Heart left ventricle (tissue), 16 donors: ENCODE measurements around the gene VEGFA. TPM values are rescaled to one million over a fixed set of nuclear protein-coding genes. Genes with fewer than 3 reads are reported as not detected.

Experiments
- ATAC-seq, 4 donors: fragments of 200-7000 bp; cut with Tn5 transposase; one replicate each; pipeline ENCODE4 v1.9.1; 2020 to 2022; ENCODE audit warnings: moderate library complexity in 4 of 4, mild to moderate bottlenecking in 3 of 4, moderate number of reproducible peaks in 1 of 4
- DNase-seq, 5 donors: peaks; one replicate each; pipeline ENCODE4 v3.0.0-alpha.2; 2020
- H3K27ac ChIP-seq, 12 donors: fragments of 200-600 bp; sonication (generic) in 4 of 12; one replicate each; pipeline versions ENCODE4 v1.5.0 to v1.8.0; 2016 to 2022; ENCODE audit warnings: mild to moderate bottlenecking in 2 of 12
- H3K27me3 ChIP-seq, 9 donors: fragments of 200-600 bp; sonication (generic) in 2 of 9; one replicate each; pipeline versions ENCODE4 v1.5.1 to v1.8.0; 2016 to 2022; ENCODE audit warnings: mild to moderate bottlenecking in 3 of 9
- H3K36me3 ChIP-seq, 9 donors: fragments of 200-600 bp; sonication (generic) in 2 of 9; one replicate each; pipeline versions ENCODE4 v1.5.0 to v1.8.0; 2018 to 2022; ENCODE audit warnings: mild to moderate bottlenecking in 2 of 9
- H3K4me1 ChIP-seq, 12 donors: fragments of 200-600 bp; sonication (generic) in 4 of 12; one replicate each; pipeline versions ENCODE4 v1.5.0 to v1.8.0; 2016 to 2022; ENCODE audit warnings: mild to moderate bottlenecking in 3 of 12
- H3K4me3 ChIP-seq, 12 donors: fragments of 200-600 bp; sonication (generic) in 4 of 12; one replicate each; pipeline versions ENCODE4 v1.5.0 to v1.8.0; 2017 to 2022; ENCODE audit warnings: mild to moderate bottlenecking in 9 of 12, moderate library complexity in 4 of 12
- H3K9me3 ChIP-seq, 12 donors: fragments of 200-600 bp; sonication (generic) in 4 of 12; one replicate each; pipeline versions ENCODE4 v1.5.0 to v1.8.0; 2016 to 2022; ENCODE audit warnings: mild to moderate bottlenecking in 1 of 12
- CTCF ChIP-seq, 12 donors: fragments of 200-600 bp; sonication (generic) in 4 of 12; IDR thresholded peaks; one replicate each; pipeline versions ENCODE4 v1.5.0 to v1.8.0; 2018 to 2022; ENCODE audit warnings: antibody characterized with exemption in 12 of 12, mild to moderate bottlenecking in 5 of 12
- POLR2A ChIP-seq, 2 donors: fragments of 450-650 bp; IDR thresholded peaks; one replicate each; pipeline ENCODE4 v1.6.1; 2017; ENCODE audit warnings: antibody characterized with exemption in 2 of 2, mild to moderate bottlenecking in 2 of 2, moderate library complexity in 2 of 2
- WGBS, 4 donors: extraction: QIAGEN DNeasy Blood & Tissue Kit in 2 of 4; methylation state at CpG; one replicate each; pipeline versions ENCODE4 v1.1.5 to v1.1.7; 2013 to 2018; 5-methylcytosine and 5-hydroxymethylcytosine counted together
- intact Hi-C, 10 donors: fragments of 100-400 bp; cut with DNase I; formaldehyde crosslinking; loops; one replicate each; pipeline versions ENCODE4 v1.11.1 to v1.14.2; 2022
- polyA plus RNA-seq, 2 donors: library from polyadenylated mRNA; stranded (reverse); fragments of 200-250 nt; gene quantifications; one replicate each; pipeline ENCODE4 v1.2.3, GENCODE V29; 2013
- total RNA-seq, 9 donors: library from RNA; depleted of rRNA in 2 of 9; stranded (reverse); fragments of >200 nt in 2 of 9; fragmentation: NEBNext Ultra II Directional in 3 of 9; extraction: Animal tissue kit (Norgen Biotek cat#: 25700) in 3 of 9; gene quantifications; one replicate each; pipeline versions ENCODE4 v1.1.0 to v1.2.4, GENCODE V29; 2016 to 2023
- donor health status: ischemic (EF 13 %, LVEDD 7.1; RV severe dilation, severe dysfunction).
- donor health status: healthy with polysubstance abuse.
- donor health status: DM: no; HTN: yes; CAD: no.
- donor health status: DM: no; HTN: no; CAD: no.
- donor health status: ischemic (EF 25% LVEDD 6.9; RV normal size, moderate dysfunction).
- donor health status: ischemic (EF 25% LVEDD 5.7; RV mildly dilated, moderate dysfunction).
- donor health status: healthy.
- donor health status: DM: yes; HTN: yes; CAD: no.
- donor health status: ischemic (EF 35%, LVEDD 5.7; RV mildly dilated, moderate dysfunction).
- donor health status: nonischemic (EF 11% LVEDD 7.7; RV severe dilation, severe dysfunction).
- donor health status: DM: yes; HTN: yes; CAD: no.
- donor health status: PGD.
- donor health status: ischemic (EF 29% LVEDD 5.4; RV normal size, mild dysfunction).
- donor health status: nonischemic (EF 23%, LVEDD 6.1; RV moderate dilation, normal function).

VEGFA gene
- total and polyA plus RNA-seq, 11 donors, result 83.0 to 254 (median 171) TPM

- no peaks in the 10 kb centered on the region for H3K36me3 ChIP-seq
- TF ChIP-seq POLR2A (IDR thresholded peaks at IDR 0.05), result no peak
- TF ChIP-seq CTCF (IDR thresholded peaks at IDR 0.05), result no peak
- intact Hi-C loops, result loop anchor here in 6 of 10 donors (5.0 to 10.0 kb wide), 4 partner anchors 44 to 178 kb away; no protein-coding TSS in a partner anchor
- H3K4me1 ChIP-seq, result peaks cover 0 to 17% (median 10%) of the 10 kb centered on the region in 12 donors
- H3K27me3 ChIP-seq, result no peaks in the 10 kb centered on the region
- ATAC-seq, result no peak
- no peak for DNase-seq
- no peak overlapping the region for H3K4me3 ChIP-seq
- no peaks in the 10 kb centered on the region for H3K9me3 ChIP-seq
- no peak overlapping the region for H3K27ac ChIP-seq
- 80 to 94% (median 87%) methylated on average over 1 of the region's 1 CpG for WGBS, 4 donors
Measured at GRCh38 chr6:43766500-43766853, 3.5 kb upstream of the VEGFA start.

- Histone ChIP-seq H3K27ac (no peak overlapping the region), H3K9me3 (no peaks in the 10 kb centered on the region), H3K4me3 (no peak overlapping the region), H3K36me3 (no peaks in the 10 kb centered on the region), H3K27me3 (no peaks in the 10 kb centered on the region), H3K4me1 (peaks cover 0 to 17% (median 10%) of the 10 kb centered on the region in 12 donors)
- 88 to 96% (median 92%) methylated on average over 10 of the region's 10 CpGs for WGBS, 4 donors
- ATAC-seq (no peak), DNase-seq (no peak)
- intact Hi-C loops, result loop anchor here in 6 of 10 donors (5.0 to 10.0 kb wide), 4 partner anchors 45 to 178 kb away; no protein-coding TSS in a partner anchor
- TF ChIP-seq POLR2A (IDR thresholded peaks at IDR 0.05) (no peak), CTCF (IDR thresholded peaks at IDR 0.05) (no peak)
Measured at GRCh38 chr6:43766964-43767461, 3.0 kb upstream of the VEGFA start.

- 82 to 87% (median 86%) methylated on average over 8 of the region's 8 CpGs for WGBS, 4 donors
- peaks cover 0 to 25% (median 15%) of the 10 kb centered on the region in 12 donors for H3K4me1 ChIP-seq
- H3K27ac ChIP-seq, result peak overlapping the region in 4 of 12 donors; percentile 89 to 99 (median 96)
- TF ChIP-seq POLR2A (IDR thresholded peaks at IDR 0.05), result no peak
- no peak for TF ChIP-seq CTCF (IDR thresholded peaks at IDR 0.05)
- no peak for ATAC-seq
- no peaks in the 10 kb centered on the region for H3K27me3 ChIP-seq
- H3K36me3 ChIP-seq, result no peaks in the 10 kb centered on the region
- H3K9me3 ChIP-seq, result no peaks in the 10 kb centered on the region
- intact Hi-C loops, result loop anchor here in 8 of 10 donors (2.0 to 10.0 kb wide), 7 partner anchors 45 to 311 kb away; no protein-coding TSS in a partner anchor
- H3K4me3 ChIP-seq, result no peak overlapping the region
- no peak for DNase-seq
Measured at GRCh38 chr6:43767553-43768505, 2.2 kb upstream of the VEGFA start.

- intact Hi-C loops, result loop anchor here in 8 of 10 donors (2.0 to 10.0 kb wide), 7 partner anchors 46 to 310 kb away; no protein-coding TSS in a partner anchor
- Histone ChIP-seq H3K27ac (peak overlapping the region in 8 of 12 donors; percentile 89 to 99 (median 96)), H3K4me3 (no peak overlapping the region), H3K36me3 (no peaks in the 10 kb centered on the region), H3K4me1 (peaks cover 0 to 30% (median 20%) of the 10 kb centered on the region in 12 donors), H3K9me3 (no peaks in the 10 kb centered on the region), H3K27me3 (no peaks in the 10 kb centered on the region)
- 38 to 85% (median 77%) methylated on average over 1 of the region's 1 CpG for WGBS, 4 donors
- DNase-seq (no peak), ATAC-seq (no peak)
- TF ChIP-seq POLR2A (IDR thresholded peaks at IDR 0.05) (no peak), CTCF (IDR thresholded peaks at IDR 0.05) (no peak)
Measured at GRCh38 chr6:43768506-43768860, 1.5 kb upstream of the VEGFA start.
